Thymus (tissue), 11 donors: Measurements from ENCODE around the gene WASF2. TPM values are rescaled to one million over a fixed set of nuclear protein-coding genes. Genes with fewer than 3 reads are reported as not detected.
A peak's percentile ranks its signal among the peaks of the same experiment; 100 is the strongest.

Experiments used
- DNase-seq, 9 donors: peaks; one replicate each; pipeline ENCODE4 v3.0.0-alpha.2; 2013; ENCODE audit warnings: low spot score in 9 of 9, low read depth in 6 of 9, missing footprints in 1 of 9
- H3K27ac ChIP-seq, 2 donors: one replicate each; pipeline ENCODE4 v1.5.1; 2013; ENCODE audit warnings: control low read depth in 1 of 2, low read depth in 1 of 2, low read length in 1 of 2, mild to moderate bottlenecking in 1 of 2, moderate library complexity in 1 of 2
- H3K27me3 ChIP-seq, 2 donors: one replicate each; pipeline ENCODE4 v1.5.1; 2013; ENCODE audit warnings: low read length in 1 of 2; ENCODE audit not compliant: control insufficient read depth in 2 of 2, insufficient read depth in 1 of 2
- H3K36me3 ChIP-seq, 2 donors: one replicate each; pipeline ENCODE4 v1.5.1; 2013; ENCODE audit warnings: low read length in 1 of 2, mild to moderate bottlenecking in 1 of 2, moderate library complexity in 1 of 2; ENCODE audit not compliant: control insufficient read depth in 2 of 2, insufficient read depth in 2 of 2
- H3K4me1 ChIP-seq, 2 donors: one replicate each; pipeline ENCODE4 v1.5.1; 2013; ENCODE audit warnings: low read length in 2 of 2; ENCODE audit not compliant: control insufficient read depth in 2 of 2, insufficient read depth in 2 of 2
- H3K4me3 ChIP-seq, 2 donors: one replicate each; pipeline ENCODE4 v1.5.1; 2013; ENCODE audit warnings: low read length in 2 of 2, control low read depth in 1 of 2, mild to moderate bottlenecking in 1 of 2
- H3K9me3 ChIP-seq, 2 donors: one replicate each; pipeline ENCODE4 v1.5.1; 2013; ENCODE audit warnings: low read length in 1 of 2, mild to moderate bottlenecking in 1 of 2; ENCODE audit not compliant: control insufficient read depth in 2 of 2, insufficient read depth in 1 of 2
- WGBS: extraction: QIAGEN DNeasy Blood & Tissue Kit; methylation state at CpG from one replicate; pipeline ENCODE4 v1.1.7; 2013; 5-methylcytosine and 5-hydroxymethylcytosine counted together
- polyA plus RNA-seq: library from polyadenylated mRNA; stranded (reverse); fragments of 200-250 nt; gene quantifications from one replicate; pipeline ENCODE4 v1.2.3, GENCODE V29; 2013
- total RNA-seq: library from RNA; stranded (reverse); fragments of 120-200 nt; gene quantifications from one replicate; pipeline ENCODE4 v1.2.4, GENCODE V29; 2013
- donor health status: healthy.

The WASF2 gene
- total and polyA plus RNA-seq, 2 donors: 14.2 to 47.4 TPM

DNA sequence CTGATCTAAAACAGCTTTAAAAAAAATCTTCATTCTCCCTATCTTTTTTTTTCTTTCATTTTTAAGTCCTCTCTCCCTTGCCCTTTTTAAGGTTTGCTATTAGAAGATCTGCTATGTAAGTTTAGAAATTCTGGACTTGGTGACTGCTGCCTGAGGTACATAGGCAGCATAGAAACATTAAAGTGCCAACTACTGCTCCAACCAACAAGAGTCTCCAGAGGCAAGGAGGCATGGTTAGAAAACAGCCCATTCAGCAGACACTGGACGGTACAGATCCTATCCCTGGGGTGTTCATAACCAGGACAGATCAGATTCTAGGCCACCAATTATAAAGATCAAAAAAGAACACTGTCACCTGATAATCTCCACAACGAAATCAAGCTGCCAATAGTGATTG lies 60.9 kb downstream of the WASF2 start:
- no peak for DNase-seq
- WGBS: 33% methylated on average over 2 of the region's 2 CpGs
- H3K4me1 ChIP-seq: peaks cover 54 to 70% of the 10 kb centered on the region in 2 donors
- no peaks in the 10 kb centered on the region for H3K9me3 ChIP-seq
- peak overlapping the region in 1 of 2 donors; percentile 3 for H3K4me3 ChIP-seq
- H3K36me3 ChIP-seq: peaks cover 13 to 35% of the 10 kb centered on the region in 2 donors
- H3K27me3 ChIP-seq: no peaks in the 10 kb centered on the region
- peak overlapping the region; percentile 75 to 81 for H3K27ac ChIP-seq

DNA sequence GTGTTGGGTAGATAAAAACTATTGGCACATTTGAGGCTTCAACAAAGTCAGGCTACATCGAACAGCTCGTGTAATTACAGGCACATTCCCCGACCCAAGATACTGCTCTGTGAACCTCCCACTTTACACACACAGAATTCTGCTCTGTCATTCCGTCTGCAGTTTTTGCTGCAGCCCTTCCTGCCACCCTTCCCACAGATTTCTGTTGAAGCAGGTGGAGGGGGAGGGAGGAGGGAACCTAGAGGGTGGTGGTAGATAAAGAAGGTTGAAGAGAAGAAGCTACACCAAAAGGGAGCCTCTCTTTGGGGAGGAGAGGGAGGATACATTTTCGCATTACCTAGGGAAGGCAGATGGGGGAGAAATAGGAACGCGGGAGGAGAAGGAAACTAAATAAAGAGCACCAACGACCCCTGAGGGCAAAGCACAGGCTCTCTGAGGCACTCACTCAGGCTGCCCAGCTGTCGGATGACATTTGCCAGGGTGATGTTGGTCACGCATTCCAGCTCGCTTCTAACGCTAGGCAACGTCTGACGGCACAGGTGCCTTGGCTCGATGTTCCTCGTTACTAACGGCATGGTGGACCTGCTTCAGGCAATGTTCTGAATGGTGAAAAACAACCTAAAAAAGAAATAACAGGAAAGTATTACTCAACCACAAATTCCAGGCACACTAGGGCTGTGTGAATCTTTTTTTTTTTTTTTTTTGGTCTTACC lies 61.5 kb downstream of the WASF2 start:
- Histone ChIP-seq H3K27me3 (no peaks in the 10 kb centered on the region), H3K27ac (peak overlapping the region; percentile 75 to 82), H3K4me3 (peak overlapping the region in 1 of 2 donors; percentile 3), H3K36me3 (peaks cover 13 to 35% of the 10 kb centered on the region in 2 donors), H3K9me3 (no peaks in the 10 kb centered on the region), H3K4me1 (peaks cover 52 to 69% of the 10 kb centered on the region in 2 donors)
- WGBS: 1% methylated on average over 17 of the region's 17 CpGs
- DNase-seq: peak in 4 of 9 donors; percentile 50 to 77 (median 54)

DNA sequence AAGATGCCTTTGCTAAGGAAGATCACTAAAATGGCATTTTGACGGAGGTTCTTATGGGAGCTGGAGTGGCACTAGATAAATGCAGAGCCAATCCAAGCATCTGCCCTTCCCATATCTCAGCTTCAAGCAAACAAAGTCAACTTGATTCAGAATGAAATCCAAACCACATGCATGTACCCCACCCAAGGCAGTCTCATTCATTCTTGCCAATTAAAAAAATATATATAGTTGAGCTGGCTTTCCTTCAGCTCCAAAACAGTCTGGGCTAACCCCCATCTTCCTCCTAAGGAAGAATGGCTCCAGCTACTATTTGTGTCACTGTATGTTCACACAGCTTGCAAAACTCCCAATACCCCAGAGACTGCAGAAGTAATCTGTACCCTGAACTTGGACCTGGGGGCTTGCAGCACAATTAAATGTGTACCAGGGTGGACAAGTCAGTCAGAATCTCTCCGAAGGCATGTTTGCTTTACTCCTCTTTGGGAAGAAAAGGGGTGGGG lies 62.1 kb downstream of the WASF2 start:
- 52% methylated on average over 2 of the region's 2 CpGs for WGBS
- peaks cover 46 to 63% of the 10 kb centered on the region in 2 donors for H3K4me1 ChIP-seq
- H3K27me3 ChIP-seq: no peaks in the 10 kb centered on the region
- H3K9me3 ChIP-seq: no peaks in the 10 kb centered on the region
- no peak for DNase-seq
- H3K27ac ChIP-seq: peak overlapping the region; percentile 75 to 82
- H3K4me3 ChIP-seq: no peak overlapping the region
- H3K36me3 ChIP-seq: peaks cover 13 to 35% of the 10 kb centered on the region in 2 donors

GRCh38 chr1:27427329-27427728 lies 62.6 kb downstream of the WASF2 start:
- H3K27ac ChIP-seq: peak overlapping the region in 1 of 2 donors; percentile 75
- whole genome bisulfite sequencing: 44% methylated on average over 2 of the region's 2 CpGs
- peaks cover 13 to 35% of the 10 kb centered on the region in 2 donors for H3K36me3 ChIP-seq
- no peak overlapping the region for H3K4me3 ChIP-seq
- peak in 2 of 9 donors; percentile 34 to 53 for DNase-seq
- no peaks in the 10 kb centered on the region for H3K9me3 ChIP-seq
- no peaks in the 10 kb centered on the region for H3K27me3 ChIP-seq
- peaks cover 42 to 62% of the 10 kb centered on the region in 2 donors for H3K4me1 ChIP-seq

DNA sequence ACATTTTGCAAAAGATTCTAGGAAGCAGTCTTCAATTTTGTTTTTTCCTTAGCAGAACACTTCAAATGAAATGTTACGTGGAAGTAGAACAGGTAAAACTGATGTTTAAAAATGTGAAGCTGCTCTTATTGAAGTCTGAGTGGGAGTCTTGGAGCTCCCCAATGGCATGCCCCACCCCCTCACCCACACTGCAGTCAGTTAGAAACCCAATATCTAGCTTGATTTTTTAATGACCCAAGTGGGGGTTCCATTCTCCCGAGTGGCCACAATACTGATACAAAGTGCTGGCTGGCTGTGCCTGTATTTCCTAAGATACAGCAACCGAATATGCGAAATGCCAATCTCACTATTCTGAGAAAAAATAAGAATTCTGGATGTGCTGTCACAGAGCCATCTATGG lies 66.3 kb downstream of the WASF2 start:
- H3K27ac ChIP-seq: no peak overlapping the region
- H3K4me1 ChIP-seq: peaks cover 16 to 50% of the 10 kb centered on the region in 2 donors
- H3K27me3 ChIP-seq: no peaks in the 10 kb centered on the region
- 95% methylated on average over 4 of the region's 4 CpGs for WGBS
- H3K4me3 ChIP-seq: no peak overlapping the region
- no peaks in the 10 kb centered on the region for H3K9me3 ChIP-seq
- no peak for DNase-seq
- H3K36me3 ChIP-seq: peaks cover 19 to 42% of the 10 kb centered on the region in 2 donors

- Histone ChIP-seq H3K9me3 (no peaks in the 10 kb centered on the region), H3K36me3 (peaks cover 49 to 59% of the 10 kb centered on the region in 2 donors), H3K27ac (peak overlapping the region in 1 of 2 donors; percentile 84), H3K27me3 (no peaks in the 10 kb centered on the region), H3K4me3 (no peak overlapping the region), H3K4me1 (peaks cover 0 to 53% of the 10 kb centered on the region in 2 donors)
- 91% methylated on average over 14 of the region's 14 CpGs for WGBS
- DNase-seq: no peak
These were observed 71.4 kb downstream of the WASF2 start for GRCh38 chr1:27418326-27419185.

GRCh38 chr1:27417713-27418112 lies 72.3 kb downstream of the WASF2 start:
- H3K27ac ChIP-seq: peak overlapping the region; percentile 60 to 84
- peaks cover 58 to 67% of the 10 kb centered on the region in 2 donors for H3K36me3 ChIP-seq

GRCh38 chr1:27416387-27417111 lies 73.4 kb downstream of the WASF2 start:
- H3K27me3 ChIP-seq: no peaks in the 10 kb centered on the region
- H3K9me3 ChIP-seq: no peaks in the 10 kb centered on the region
- peak overlapping the region in 1 of 2 donors; percentile 18 for H3K27ac ChIP-seq
- 64% methylated on average over 3 of the region's 3 CpGs for WGBS
- H3K4me1 ChIP-seq: peaks cover 0 to 45% of the 10 kb centered on the region in 2 donors
- peaks cover 67 to 78% of the 10 kb centered on the region in 2 donors for H3K36me3 ChIP-seq
- H3K4me3 ChIP-seq: no peak overlapping the region
- peak in 5 of 9 donors; percentile 63 to 86 (median 73) for DNase-seq

More at GRCh38 chr1:27417713-27418112, 72.3 kb downstream of the WASF2 start:
- H3K4me1 ChIP-seq: peaks cover 0 to 52% of the 10 kb centered on the region in 2 donors
- H3K4me3 ChIP-seq: no peak overlapping the region
- no peaks in the 10 kb centered on the region for H3K9me3 ChIP-seq
- 95% methylated on average over 3 of the region's 3 CpGs for WGBS
- no peaks in the 10 kb centered on the region for H3K27me3 ChIP-seq
- DNase-seq: no peak
